Spinal cord (tissue), 10 donors: ENCODE results near the gene GTF3C6. TPM values are rescaled to one million over a fixed set of nuclear protein-coding genes. Genes with fewer than 3 reads are reported as not detected.
"Not testable (repeated sequence)": the region's sequence is repeated elsewhere in the genome, so short reads cannot be mapped to it uniquely, and the experiment has no call there.

ENCODE experiments used
- DNase-seq, 6 donors: peaks; one replicate each; pipeline versions ENCODE4 v3.0.0 to v3.0.0-alpha.2; 2013 to 2015; ENCODE audit warnings: low spot score in 6 of 6, low read depth in 4 of 6
- H3K27ac ChIP-seq: one replicate; pipeline ENCODE4 v1.5.1; 2013; ENCODE audit warnings: low read depth, low read length, control low read depth
- H3K27me3 ChIP-seq: one replicate; pipeline ENCODE4 v1.6.1; 2013; ENCODE audit warnings: low read length; ENCODE audit not compliant: control insufficient read depth, insufficient read depth
- H3K36me3 ChIP-seq: one replicate; pipeline ENCODE4 v1.6.1; 2013; ENCODE audit warnings: low read length; ENCODE audit not compliant: control insufficient read depth, insufficient read depth
- H3K4me1 ChIP-seq: one replicate; pipeline ENCODE4 v1.6.1; 2013; ENCODE audit warnings: low read length; ENCODE audit not compliant: control insufficient read depth, insufficient read depth
- H3K4me3 ChIP-seq: one replicate; pipeline ENCODE4 v1.5.1; 2013; ENCODE audit warnings: low read depth, low read length, control low read depth
- H3K9me3 ChIP-seq: one replicate; pipeline ENCODE4 v1.6.1; 2013; ENCODE audit warnings: low read length; ENCODE audit not compliant: control insufficient read depth, insufficient read depth
- WGBS: methylation state at CpG from one replicate; pipeline ENCODE4 v1.1.5; 2013; ENCODE audit warnings: missing lambda C conversion rate; ENCODE audit not compliant: insufficient coverage; 5-methylcytosine and 5-hydroxymethylcytosine counted together
- polyA plus RNA-seq, 2 donors: library from polyadenylated mRNA; unstranded; fragments of 120-200 nt; gene quantifications; one replicate each; pipeline ENCODE4 v1.2.1, GENCODE V29; 2013; ENCODE audit not compliant: insufficient read length in 2 of 2
- total RNA-seq, 2 donors: library from RNA; depleted of rRNA in 1 of 2; stranded (reverse); fragments of 120-200 nt in 1 of 2; fragments of >200 nt in 1 of 2; gene quantifications; one replicate each; pipeline versions ENCODE4 v1.2.3 to v1.2.4, GENCODE V29; 2013 to 2014
- donor health status: healthy.

GTF3C6 gene
- total and polyA plus RNA-seq, 4 donors = 37.9 to 110 (median 85.2) TPM

- H3K9me3 ChIP-seq = no peaks in the 10 kb centered on the region
- WGBS = 100% methylated on average over 2 of the region's 3 CpGs
- H3K4me3 ChIP-seq = no peak overlapping the region
- no peaks in the 10 kb centered on the region for H3K27me3 ChIP-seq
- H3K4me1 ChIP-seq = no peaks in the 10 kb centered on the region
- peaks cover 68% of the 10 kb centered on the region for H3K36me3 ChIP-seq
- H3K27ac ChIP-seq = no peak overlapping the region
- DNase-seq = no peak
Measured at GRCh38 chr6:111002350-111002749, 43.8 kb downstream of the GTF3C6 start.

DNA sequence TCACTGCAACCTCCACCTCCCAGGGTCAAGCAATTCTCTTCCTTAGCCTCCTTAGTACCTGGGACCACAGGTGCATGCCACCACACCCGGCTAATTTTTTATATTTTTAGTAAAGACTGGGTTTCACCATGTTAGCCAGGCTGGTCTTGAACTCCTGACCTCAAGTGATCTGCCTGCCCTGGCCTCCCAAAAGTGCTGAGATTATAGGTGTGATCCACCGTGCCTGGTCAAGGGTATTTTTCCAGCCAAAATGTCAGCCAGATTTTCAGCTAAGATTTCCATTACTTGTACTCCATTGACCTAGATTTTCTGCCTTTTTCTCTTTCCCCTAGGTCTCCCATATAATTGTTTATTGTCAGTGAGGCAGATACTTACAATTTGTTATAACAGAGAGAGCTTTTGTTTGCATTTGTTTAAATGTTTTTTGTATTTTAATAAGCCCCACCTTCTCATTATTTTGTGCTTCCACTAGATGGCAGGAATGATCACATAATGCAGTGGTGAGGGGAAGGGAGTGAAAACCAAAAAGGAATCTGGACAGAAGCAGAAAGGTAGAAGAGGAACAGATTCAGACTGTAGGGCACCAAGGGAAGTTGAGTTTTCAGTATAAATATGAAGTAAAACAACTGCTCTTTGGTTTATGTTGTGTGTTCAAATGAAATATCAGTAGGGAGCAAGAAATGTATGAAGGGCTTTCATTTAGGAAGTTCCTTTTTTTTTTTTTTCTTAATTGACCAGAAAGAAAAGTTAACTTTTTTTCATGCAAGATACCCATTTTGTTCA is 53.0 kb downstream of the GTF3C6 start:
- Histone ChIP-seq H3K27me3 (no peaks in the 10 kb centered on the region), H3K27ac (no peak overlapping the region), H3K4me3 (no peak overlapping the region), H3K36me3 (peaks cover 26% of the 10 kb centered on the region), H3K9me3 (no peaks in the 10 kb centered on the region), H3K4me1 (no peaks in the 10 kb centered on the region)
- peak in 5 of 6 donors; percentile 35 to 90 (median 60) for DNase-seq
- WGBS = no CpG with 5 or more reads among the region's 2 CpGs

DNA sequence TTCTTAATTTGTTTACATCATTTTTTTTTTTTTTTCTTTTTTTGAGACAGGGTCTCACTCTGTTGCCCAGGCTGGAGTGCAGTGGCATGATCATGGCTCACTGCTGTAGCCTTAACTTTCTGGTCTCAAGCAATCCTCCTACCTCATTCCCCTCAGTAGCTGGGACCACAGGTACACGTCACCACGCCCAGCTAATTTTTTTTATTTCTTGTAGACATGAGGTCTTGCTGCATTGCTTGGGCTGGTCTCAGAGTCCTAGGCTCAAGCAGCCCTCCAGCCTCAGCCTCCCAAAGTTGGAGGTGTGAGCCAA is 53.6 kb downstream of the GTF3C6 start:
- no peak for DNase-seq
- no peak overlapping the region for H3K27ac ChIP-seq

DNA sequence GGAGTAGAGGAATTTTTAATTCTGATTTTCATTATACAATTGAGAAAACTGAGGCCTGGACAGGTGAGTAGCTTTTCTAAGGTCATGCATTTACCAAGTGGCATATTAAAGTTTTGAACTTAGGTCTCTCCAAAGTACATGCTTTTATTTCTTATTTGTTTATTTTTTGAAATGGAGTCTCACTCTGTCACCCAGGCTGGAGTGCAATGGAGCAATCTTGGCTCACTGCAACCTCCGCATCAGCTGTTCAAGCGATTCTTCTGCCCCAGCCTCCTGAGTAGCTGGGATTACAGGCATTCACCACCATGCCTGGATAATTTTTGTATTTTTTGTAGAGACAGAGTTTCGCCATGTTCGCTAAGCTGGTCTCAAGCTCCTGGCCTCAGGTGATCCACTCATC is 54.0 kb downstream of the GTF3C6 start:
- not testable (repeated sequence) for H3K27ac ChIP-seq, H3K27me3 ChIP-seq, H3K4me3 ChIP-seq, DNase-seq, H3K4me1 ChIP-seq, H3K9me3 ChIP-seq
- peaks cover 24% of the 10 kb centered on the region for H3K36me3 ChIP-seq
- 93% methylated on average over 2 of the region's 4 CpGs for WGBS

More for the DNA sequence above, 53.6 kb downstream of the GTF3C6 start:
- Histone ChIP-seq H3K36me3 (peaks cover 24% of the 10 kb centered on the region), H3K27me3 (no peaks in the 10 kb centered on the region), H3K9me3 (no peaks in the 10 kb centered on the region), H3K4me3 (no peak overlapping the region), H3K4me1 (no peaks in the 10 kb centered on the region)
- no CpG with 5 or more reads among the region's 2 CpGs for WGBS

DNA sequence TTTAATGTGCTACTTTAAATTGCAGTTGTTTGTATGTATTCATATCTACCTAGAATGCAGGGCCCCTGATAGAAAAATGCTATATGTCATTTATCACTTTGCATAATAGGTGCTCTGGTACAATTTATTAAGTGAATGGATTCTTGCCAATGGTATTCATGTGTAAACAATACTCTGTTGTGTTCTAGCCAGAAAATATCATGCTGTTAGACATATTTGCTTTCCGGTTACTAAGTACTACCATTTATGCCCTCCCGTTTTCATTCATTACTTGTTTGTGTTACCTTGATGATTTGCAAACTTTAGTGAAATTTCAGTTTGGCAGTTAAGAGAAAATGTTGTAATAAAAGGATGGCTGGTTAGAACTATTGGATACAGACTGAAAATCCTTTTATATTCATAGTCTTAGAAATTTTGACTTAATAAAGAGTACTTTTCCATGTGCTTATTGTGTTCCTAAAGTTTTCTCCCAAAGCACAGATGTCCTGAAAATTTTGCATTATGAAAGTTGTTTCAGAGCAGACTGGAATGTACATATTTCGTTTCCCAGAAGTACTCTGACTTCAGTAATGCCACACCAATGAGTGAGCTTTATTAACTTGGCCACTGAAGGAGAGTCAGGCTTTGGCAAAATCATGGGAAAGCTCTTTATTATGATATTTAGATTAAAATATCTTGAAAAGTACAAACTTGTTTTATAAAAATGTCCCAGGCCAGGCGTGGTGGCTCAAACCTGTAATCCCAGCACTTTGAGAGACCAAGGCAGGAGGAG is 54.8 kb downstream of the GTF3C6 start:
- no peak overlapping the region for H3K27ac ChIP-seq
- no peak overlapping the region for H3K4me3 ChIP-seq
- H3K27me3 ChIP-seq = no peaks in the 10 kb centered on the region
- peaks cover 29% of the 10 kb centered on the region for H3K36me3 ChIP-seq
- H3K9me3 ChIP-seq = no peaks in the 10 kb centered on the region
- no CpG with 5 or more reads among the region's 4 CpGs for WGBS
- H3K4me1 ChIP-seq = no peaks in the 10 kb centered on the region
- DNase-seq = no peak

- H3K9me3 ChIP-seq = no peaks in the 10 kb centered on the region
- no peaks in the 10 kb centered on the region for H3K4me1 ChIP-seq
- no peaks in the 10 kb centered on the region for H3K27me3 ChIP-seq
- DNase-seq = peak in 1 of 6 donors; percentile 27
- H3K4me3 ChIP-seq = no peak overlapping the region
- no CpG with 5 or more reads among the region's 3 CpGs for WGBS
- H3K27ac ChIP-seq = no peak overlapping the region
- H3K36me3 ChIP-seq = peaks cover 21% of the 10 kb centered on the region
Measured at GRCh38 chr6:111015389-111016124, 57.1 kb downstream of the GTF3C6 start.

DNA sequence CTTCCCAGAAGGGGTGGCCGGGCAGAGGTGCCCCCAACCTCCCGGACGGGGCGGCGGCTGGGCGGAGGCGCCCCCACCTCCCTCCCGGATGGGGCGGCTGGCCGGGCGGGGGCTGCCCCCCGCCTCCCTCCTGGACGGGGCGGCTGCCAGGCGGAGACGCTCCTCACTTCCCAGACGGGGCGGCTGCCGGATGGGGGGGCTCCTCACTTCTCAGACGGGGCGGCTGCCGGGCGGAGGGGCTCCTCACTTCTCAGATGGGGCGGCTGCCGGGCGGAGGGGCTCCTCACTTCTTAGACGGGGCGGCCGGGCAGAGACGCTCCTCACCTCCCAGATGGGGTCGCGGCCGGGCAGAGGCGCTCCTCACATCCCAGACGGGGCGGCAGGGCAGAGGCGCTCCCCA is 58.7 kb downstream of the GTF3C6 start:
- H3K9me3 ChIP-seq, H3K4me1 ChIP-seq, H3K4me3 ChIP-seq, H3K27ac ChIP-seq, H3K27me3 ChIP-seq, DNase-seq: not testable (repeated sequence)
- H3K36me3 ChIP-seq = peaks cover 20% of the 10 kb centered on the region
- WGBS = no CpG with 5 or more reads among the region's 37 CpGs

Other genes starting within 250 kb of the GTF3C6 start
- 10 to 100 TPM; 19.7 to 31.3 TPM for gene CDK19, start 143.2 kb upstream of the GTF3C6 start, total RNA-seq
- gene CDK19, start 143.2 kb upstream of the GTF3C6 start, polyA plus RNA-seq = 10 to 100 TPM; 28.3 to 39.6 TPM
- gene AMD1, start 83.9 kb upstream of the GTF3C6 start, total RNA-seq = 100 to 1,000 TPM in 1 of 2 donors, 10 to 100 TPM in 1; 72.1 to 108 TPM
- 10 to 100 TPM; 62.1 to 67.4 TPM for gene AMD1, start 83.9 kb upstream of the GTF3C6 start, polyA plus RNA-seq
- 10 to 100 TPM; 20.2 to 25.7 TPM for gene RPF2, start 23.3 kb downstream of the GTF3C6 start, total RNA-seq
- gene RPF2, start 23.3 kb downstream of the GTF3C6 start, polyA plus RNA-seq = 10 to 100 TPM; 20.1 to 21.8 TPM
- gene SLC16A10, start 128.8 kb downstream of the GTF3C6 start, total RNA-seq = 10 to 100 TPM; 14.9 to 15.2 TPM
- gene SLC16A10, start 128.8 kb downstream of the GTF3C6 start, polyA plus RNA-seq = 1 to 10 TPM; 3.4 to 4.8 TPM